Neuronal stem cell (in vitro differentiated cells): ENCODE data around the gene IGSF1.

ENCODE experiments used
- DNase-seq: peaks from one replicate; pipeline ENCODE4 v3.0.0-alpha.2; 2013; ENCODE audit warnings: low spot score
- H2AFZ ChIP-seq: one replicate; pipeline ENCODE4 v1.6.1; 2013; ENCODE audit warnings: mild to moderate bottlenecking, low read length, inconsistent platforms
- H2AK5ac ChIP-seq: 2 replicates; pipeline ENCODE4 v1.6.1; 2013; ENCODE audit warnings: low read depth, mild to moderate bottlenecking, inconsistent platforms, low read length, moderate library complexity, mixed read lengths
- H2BK120ac ChIP-seq: 2 replicates; pipeline ENCODE4 v1.6.1; 2013; ENCODE audit warnings: low read depth, mild to moderate bottlenecking, inconsistent platforms, low read length, moderate library complexity, mixed read lengths
- H2BK12ac ChIP-seq: one replicate; pipeline ENCODE4 v1.6.1; 2013; ENCODE audit warnings: low read length, inconsistent platforms
- H2BK15ac ChIP-seq: 2 replicates; pipeline ENCODE4 v1.6.1; 2013; ENCODE audit warnings: mild to moderate bottlenecking, low read length, inconsistent platforms, mixed read lengths
- H2BK5ac ChIP-seq: one replicate; pipeline ENCODE4 v1.6.1; 2013; ENCODE audit warnings: inconsistent platforms, mild to moderate bottlenecking, low read length, moderate library complexity
- H3K14ac ChIP-seq: one replicate; pipeline ENCODE4 v1.6.1; 2013; ENCODE audit warnings: low read length, inconsistent platforms
- H3K18ac ChIP-seq: 2 replicates; pipeline ENCODE4 v1.6.1; 2013; ENCODE audit warnings: low read length, inconsistent platforms
- H3K23ac ChIP-seq: 2 replicates; pipeline ENCODE4 v1.6.1; 2013; ENCODE audit warnings: low read depth, mild to moderate bottlenecking, mixed read lengths, low read length, inconsistent platforms; ENCODE audit not compliant: poor library complexity
- H3K27ac ChIP-seq: replicated peaks from 3 replicates; pipeline ENCODE4 v1.5.1; 2013; ENCODE audit warnings: low read length, inconsistent platforms
- H3K27me3 ChIP-seq, 3 experiments: 2 replicates each; pipeline ENCODE4 v1.6.1; 2013; ENCODE audit warnings: low read length in 3 of 3, mild to moderate bottlenecking in 2 of 3, inconsistent platforms in 1 of 3, low read depth in 1 of 3, mixed read lengths in 1 of 3, moderate library complexity in 1 of 3; ENCODE audit not compliant: control insufficient read depth in 3 of 3, insufficient read depth in 3 of 3
- H3K36me3 ChIP-seq, 2 donors: replicated peaks in 1 of 2; 2 replicates each; pipeline ENCODE4 v1.6.1; 2013; ENCODE audit warnings: low read length in 2 of 2; ENCODE audit not compliant: control insufficient read depth in 2 of 2, insufficient read depth in 2 of 2
- H3K4ac ChIP-seq: 2 replicates; pipeline ENCODE4 v1.6.1; 2013; ENCODE audit warnings: inconsistent platforms, mild to moderate bottlenecking, low read length, moderate library complexity
- H3K4me1 ChIP-seq, 2 donors: 1 replicate in 1 of 2; 2 replicates in 1 of 2; pipeline ENCODE4 v1.6.1; 2013; ENCODE audit warnings: low read length in 2 of 2, low read depth in 1 of 2; ENCODE audit not compliant: control insufficient read depth in 2 of 2, insufficient read depth in 1 of 2
- H3K4me2 ChIP-seq: one replicate; pipeline ENCODE4 v1.6.1; 2013; ENCODE audit warnings: mild to moderate bottlenecking, low read length, inconsistent platforms; ENCODE audit not compliant: insufficient read depth, poor library complexity, severe bottlenecking
- H3K4me3 ChIP-seq, 2 donors: 2 replicates each; pipeline ENCODE4 v1.5.1; 2013; ENCODE audit warnings: low read length in 2 of 2, mild to moderate bottlenecking in 2 of 2, inconsistent platforms in 1 of 2, moderate library complexity in 1 of 2
- H3K79me1 ChIP-seq: one replicate; pipeline ENCODE4 v1.6.1; 2013; ENCODE audit warnings: low read depth, mild to moderate bottlenecking, inconsistent platforms, low read length, moderate library complexity
- H3K9ac ChIP-seq: one replicate; pipeline ENCODE4 v1.6.1; 2013; ENCODE audit warnings: mild to moderate bottlenecking, low read depth, low read length, inconsistent platforms; ENCODE audit not compliant: poor library complexity
- H3K9me3 ChIP-seq, 2 donors: replicated peaks in 1 of 2; 2 replicates each; pipeline versions ENCODE3 to v1.6.1; 2013; ENCODE audit warnings: low read length in 2 of 2, mild to moderate bottlenecking in 2 of 2, inconsistent platforms in 1 of 2, low read depth in 1 of 2, mixed read lengths in 1 of 2, moderate library complexity in 1 of 2; ENCODE audit not compliant: control insufficient read depth in 2 of 2, insufficient read depth in 1 of 2
- H4K8ac ChIP-seq: one replicate; pipeline ENCODE4 v1.6.1; 2013; ENCODE audit warnings: low read depth, mild to moderate bottlenecking, inconsistent platforms, low read length, moderate library complexity
- H4K91ac ChIP-seq: one replicate; pipeline ENCODE4 v1.6.1; 2013; ENCODE audit warnings: low read length, low read depth, mild to moderate bottlenecking, inconsistent platforms; ENCODE audit not compliant: poor library complexity
- WGBS, 2 donors: extraction: QIAGEN DNeasy Blood & Tissue Kit; methylation state at CpG; one replicate each; pipeline ENCODE4 v1.1.7; 2013; ENCODE audit warnings: missing lambda C conversion rate in 2 of 2, mixed read lengths in 1 of 2; ENCODE audit not compliant: insufficient read length in 2 of 2, insufficient replicate concordance in 1 of 2; ENCODE audit errors: extremely low coverage in 2 of 2; 5-methylcytosine and 5-hydroxymethylcytosine counted together

The IGSF1 gene

DNA sequence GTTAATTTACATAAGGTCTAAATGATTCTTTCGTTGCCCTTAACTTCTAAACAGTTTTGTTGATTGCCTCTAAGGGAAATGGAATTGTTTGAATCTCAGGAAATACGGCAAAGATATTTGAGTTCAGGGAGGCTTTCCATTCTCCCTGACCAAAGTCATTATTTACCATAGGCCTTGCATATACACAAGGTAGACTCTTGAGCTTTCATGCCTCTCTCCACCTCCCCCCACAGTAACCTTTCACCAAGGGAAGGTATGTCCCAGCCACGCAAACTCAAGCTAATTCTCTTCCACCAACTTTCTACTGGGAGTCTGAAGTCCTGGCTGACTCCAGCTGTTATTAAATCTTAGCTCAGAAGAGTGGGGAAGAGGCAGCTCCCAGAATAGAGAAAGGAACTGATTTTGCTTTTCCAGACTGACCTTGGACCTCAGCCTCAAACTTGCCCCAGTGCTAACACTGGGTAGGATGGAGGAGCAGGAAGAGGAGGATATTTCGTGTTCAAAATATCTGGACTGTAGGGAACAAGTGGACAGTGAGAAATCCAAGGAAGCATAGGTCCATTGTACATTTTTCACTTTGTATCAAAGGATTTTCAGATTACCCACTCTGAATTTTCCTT is 1.4 kb downstream of the IGSF1 start:
- H2BK12ac ChIP-seq, result no peak overlapping the region
- H2BK15ac ChIP-seq, result no peak overlapping the region
- no peak overlapping the region for H3K14ac ChIP-seq
- no peak overlapping the region for H4K8ac ChIP-seq
- peaks cover 0 to 26% (median 0%) of the 10 kb centered on the region in 3 experiments for H3K27me3 ChIP-seq
- no peak overlapping the region for H3K18ac ChIP-seq
- no peaks in the 10 kb centered on the region for H3K9me3 ChIP-seq
- no peak overlapping the region for H2AFZ ChIP-seq
- DNase-seq, result no peak
- H3K4ac ChIP-seq, result no peak overlapping the region
- H3K79me1 ChIP-seq, result no peaks in the 10 kb centered on the region
- no peak overlapping the region for H3K23ac ChIP-seq
- H2AK5ac ChIP-seq, result no peak overlapping the region
- H3K4me2 ChIP-seq, result no peak overlapping the region
- no peak overlapping the region for H3K4me3 ChIP-seq
- H2BK120ac ChIP-seq, result no peak overlapping the region
- H3K9ac ChIP-seq, result no peak overlapping the region
- no CpG with 5 or more reads among the region's 4 CpGs for WGBS, 2 donors
- H4K91ac ChIP-seq, result no peak overlapping the region
- peaks cover 0 to 3% of the 10 kb centered on the region in 2 donors for H3K4me1 ChIP-seq
- H3K36me3 ChIP-seq, result no peaks in the 10 kb centered on the region
- H2BK5ac ChIP-seq, result no peak overlapping the region
- no peak overlapping the region for H3K27ac ChIP-seq

- no peak for DNase-seq
- H3K9ac ChIP-seq, result no peak overlapping the region
Observed at GRCh38 chrX:131279617-131280016, 9.5 kb downstream of the IGSF1 start.

GRCh38 chrX:131279197-131279596 is 9.9 kb downstream of the IGSF1 start:
- H3K4me1 ChIP-seq, result peaks cover 0 to 4% of the 10 kb centered on the region in 2 donors
- H3K9ac ChIP-seq, result no peak overlapping the region
- no peak overlapping the region for H2BK12ac ChIP-seq
- no peak overlapping the region for H3K27ac ChIP-seq
- H3K4ac ChIP-seq, result no peak overlapping the region
- no peak overlapping the region for H3K18ac ChIP-seq
- no peak for DNase-seq
- H3K23ac ChIP-seq, result no peak overlapping the region
- H4K91ac ChIP-seq, result no peak overlapping the region
- H2AFZ ChIP-seq, result no peak overlapping the region
- H3K36me3 ChIP-seq, result no peaks in the 10 kb centered on the region
- H3K79me1 ChIP-seq, result no peaks in the 10 kb centered on the region
- H2AK5ac ChIP-seq, result no peak overlapping the region
- no peak overlapping the region for H2BK120ac ChIP-seq
- peaks cover 0 to 30% (median 0%) of the 10 kb centered on the region in 3 experiments for H3K27me3 ChIP-seq
- no peaks in the 10 kb centered on the region for H3K9me3 ChIP-seq
- H2BK5ac ChIP-seq, result no peak overlapping the region
- H3K14ac ChIP-seq, result no peak overlapping the region
- no peak overlapping the region for H3K4me2 ChIP-seq
- no peak overlapping the region for H3K4me3 ChIP-seq
- H4K8ac ChIP-seq, result no peak overlapping the region
- H2BK15ac ChIP-seq, result no peak overlapping the region
- no CpG with 5 or more reads among the region's 10 CpGs for whole genome bisulfite sequencing, 2 donors

More at GRCh38 chrX:131279617-131280016, 9.5 kb downstream of the IGSF1 start:
- Histone ChIP-seq H3K14ac (no peak overlapping the region), H4K91ac (no peak overlapping the region), H2BK5ac (no peak overlapping the region), H3K27me3 (peaks cover 0 to 30% (median 0%) of the 10 kb centered on the region in 3 experiments), H3K4me1 (peaks cover 0 to 4% of the 10 kb centered on the region in 2 donors), H2BK120ac (no peak overlapping the region), H3K18ac (no peak overlapping the region), H3K4ac (no peak overlapping the region), H2AFZ (no peak overlapping the region), H4K8ac (no peak overlapping the region), H3K36me3 (no peaks in the 10 kb centered on the region), H2AK5ac (no peak overlapping the region), H2BK15ac (no peak overlapping the region), H3K9me3 (no peaks in the 10 kb centered on the region), H3K23ac (no peak overlapping the region), H2BK12ac (no peak overlapping the region), H3K27ac (no peak overlapping the region), H3K4me2 (no peak overlapping the region), H3K4me3 (no peak overlapping the region), H3K79me1 (no peaks in the 10 kb centered on the region)
- no CpG with 5 or more reads among the region's 4 CpGs for WGBS, 2 donors

DNA sequence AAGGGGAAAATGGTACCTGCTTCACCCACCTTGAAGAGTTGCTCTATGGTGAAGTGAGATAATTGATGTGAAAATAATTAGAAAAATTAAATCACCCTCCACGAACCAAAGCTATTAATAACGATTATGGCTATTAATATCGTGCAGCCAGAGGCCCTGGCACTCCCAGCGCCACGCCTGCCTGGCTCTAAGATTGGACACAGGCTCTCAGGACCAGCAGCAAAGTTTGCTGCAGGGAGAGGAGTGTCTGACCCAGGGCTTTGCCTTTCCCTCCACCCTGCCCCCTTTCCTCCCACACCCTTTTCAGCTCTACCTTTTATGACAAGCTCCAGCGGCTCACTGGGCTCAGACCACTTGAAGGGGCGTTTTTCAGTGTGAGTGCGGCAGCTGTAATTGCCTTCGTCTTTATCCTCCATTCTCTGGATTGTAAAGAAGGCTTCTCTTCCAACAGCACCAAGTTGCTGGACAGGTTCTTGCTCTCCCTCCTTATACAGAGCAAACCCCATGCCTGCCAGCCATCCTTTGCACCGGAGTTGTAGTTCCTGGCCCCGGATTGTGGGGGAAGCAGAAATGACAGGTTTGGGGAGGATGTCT is 11.5 kb downstream of the IGSF1 start:
- Histone ChIP-seq H3K4me1 (peaks cover 0 to 4% of the 10 kb centered on the region in 2 donors), H2BK15ac (no peak overlapping the region), H2AK5ac (no peak overlapping the region), H3K4me2 (no peak overlapping the region), H2BK12ac (no peak overlapping the region), H2AFZ (no peak overlapping the region), H4K91ac (no peak overlapping the region), H3K4me3 (no peak overlapping the region), H2BK5ac (no peak overlapping the region), H3K27ac (no peak overlapping the region), H2BK120ac (no peak overlapping the region), H3K23ac (no peak overlapping the region), H3K4ac (no peak overlapping the region), H3K9me3 (no peaks in the 10 kb centered on the region), H3K18ac (no peak overlapping the region), H3K14ac (no peak overlapping the region), H3K79me1 (no peaks in the 10 kb centered on the region), H3K9ac (no peak overlapping the region), H3K27me3 (peaks cover 0 to 33% (median 0%) of the 10 kb centered on the region in 3 experiments), H3K36me3 (no peaks in the 10 kb centered on the region), H4K8ac (no peak overlapping the region)
- no CpG with 5 or more reads among the region's 11 CpGs for WGBS, 2 donors
- no peak for DNase-seq
